IMR-90 (cell line): ENCODE measurements around the gene ANO10. TPM values are rescaled to one million over a fixed set of nuclear protein-coding genes. Genes with fewer than 3 reads are reported as not detected.

Source experiments
- ATAC-seq: fragments of 200-7000 bp; cut with Tn5 transposase; 2 replicates; pipeline ENCODE4 v1.9.1; 2020; ENCODE audit warnings: low read depth, mild to moderate bottlenecking, moderate library complexity
- BruUV-seq: library from RNA; stranded (reverse); fragments of 400-500 nt; replicated peaks from 2 replicates; lab custom pipeline; 2021; lab: Mats Ljungman, UMichigan
- CTCF ChIA-PET: fragments of 300-600 bp; formaldehyde crosslinking; extraction: SDS; loops from one replicate; lab custom pipeline; 2021; ENCODE audit warnings: antibody characterized with exemption; lab: Yijun Ruan, JAX
- POLR2A ChIA-PET: fragments of 300-600 bp; sonication (Branson Sonifier 250); formaldehyde crosslinking; loops from one replicate; lab custom pipeline; 2022; ENCODE audit warnings: antibody characterized with exemption; ENCODE audit not compliant: unreplicated experiment; lab: Charles Lee
- DNase-seq: peaks from one replicate; pipeline ENCODE4 v3.0.0; 2013
- H2AFZ ChIP-seq: replicated peaks from 2 replicates; pipeline ENCODE3; 2013; ENCODE audit warnings: low read length, mild to moderate bottlenecking; ENCODE audit not compliant: poor library complexity
- H2AK5ac ChIP-seq: 2 replicates; pipeline ENCODE4 v1.6.1; 2013; ENCODE audit warnings: low read depth, low read length, inconsistent platforms
- H2AK9ac ChIP-seq: replicated peaks from 2 replicates; pipeline ENCODE3; 2013; ENCODE audit warnings: mild to moderate bottlenecking, low read depth, low read length, moderate library complexity; ENCODE audit not compliant: poor library complexity
- H2BK120ac ChIP-seq: 2 replicates; pipeline ENCODE4 v1.6.1; 2013; ENCODE audit warnings: low read depth, low read length, inconsistent platforms
- H2BK15ac ChIP-seq: 3 replicates; pipeline ENCODE4 v1.6.1; 2013; ENCODE audit warnings: low read depth, low read length, inconsistent platforms
- H2BK20ac ChIP-seq: 2 replicates; pipeline ENCODE4 v1.6.1; 2013; ENCODE audit warnings: low read depth, mild to moderate bottlenecking, inconsistent platforms, low read length, moderate library complexity
- H2BK5ac ChIP-seq: 2 replicates; pipeline ENCODE4 v1.6.1; 2013; ENCODE audit warnings: mild to moderate bottlenecking, low read depth, low read length, inconsistent platforms; ENCODE audit not compliant: poor library complexity, severe bottlenecking
- H3K14ac ChIP-seq: replicated peaks from 2 replicates; pipeline ENCODE4 v1.6.1; 2013; ENCODE audit warnings: low read depth, low read length, inconsistent platforms
- H3K18ac ChIP-seq: 2 replicates; pipeline ENCODE4 v1.6.1; 2013; ENCODE audit warnings: low read depth, low read length, control low read depth
- H3K23ac ChIP-seq: 2 replicates; pipeline ENCODE4 v1.6.1; 2013; ENCODE audit warnings: low read depth, low read length, inconsistent platforms
- H3K27ac ChIP-seq: 2 replicates; pipeline ENCODE4 v1.5.1; 2013; ENCODE audit warnings: mild to moderate bottlenecking, control low read depth, low read length; ENCODE audit not compliant: insufficient read depth
- H3K27me3 ChIP-seq: 2 replicates; pipeline ENCODE4 v1.6.1; 2013; ENCODE audit warnings: low read length; ENCODE audit not compliant: control insufficient read depth, insufficient read depth
- H3K36me3 ChIP-seq: 2 replicates; pipeline ENCODE4 v1.6.1; 2013; ENCODE audit warnings: low read length, mixed read lengths; ENCODE audit not compliant: control insufficient read depth, insufficient read depth
- H3K4ac ChIP-seq: 2 replicates; pipeline ENCODE4 v1.6.1; 2013; ENCODE audit warnings: low read depth, low read length, inconsistent platforms
- H3K4me1 ChIP-seq: 2 replicates; pipeline ENCODE4 v1.6.1; 2013; ENCODE audit warnings: low read length, mixed read lengths; ENCODE audit not compliant: control insufficient read depth, insufficient read depth
- H3K4me2 ChIP-seq: 2 replicates; pipeline ENCODE4 v1.6.1; 2013; ENCODE audit warnings: low read depth, mild to moderate bottlenecking, control low read depth, low read length, moderate library complexity
- H3K4me3 ChIP-seq: 2 replicates; pipeline ENCODE4 v1.5.1; 2013; ENCODE audit warnings: low read depth, mild to moderate bottlenecking, control low read depth, low read length, moderate library complexity; ENCODE audit not compliant: insufficient read depth
- H3K56ac ChIP-seq: 2 replicates; pipeline ENCODE4 v1.6.1; 2013; ENCODE audit warnings: low read length, inconsistent platforms; ENCODE audit not compliant: insufficient read depth; ENCODE audit errors: extremely low read depth
- H3K79me1 ChIP-seq, 2 experiments: 2 replicates each; pipeline ENCODE4 v1.6.1; 2013; ENCODE audit warnings: low read length in 2 of 2, inconsistent platforms in 1 of 2, low read depth in 1 of 2
- H3K9ac ChIP-seq: 2 replicates; pipeline ENCODE4 v1.6.1; 2013; ENCODE audit warnings: low read depth, low read length, control low read depth
- H3K9me1 ChIP-seq: 2 replicates; pipeline ENCODE4 v1.6.1; 2013; ENCODE audit warnings: low read length, inconsistent platforms; ENCODE audit not compliant: insufficient read depth
- H3K9me3 ChIP-seq: 2 replicates; pipeline ENCODE4 v1.6.1; 2013; ENCODE audit warnings: low read length; ENCODE audit not compliant: control insufficient read depth, insufficient read depth
- H4K20me1 ChIP-seq: 2 replicates; pipeline ENCODE4 v1.6.1; 2013; ENCODE audit warnings: low read length, inconsistent platforms; ENCODE audit not compliant: insufficient read depth
- H4K5ac ChIP-seq: 2 replicates; pipeline ENCODE4 v1.6.1; 2013; ENCODE audit warnings: mild to moderate bottlenecking, low read depth, low read length, control low read depth
- H4K8ac ChIP-seq, 2 experiments: 2 replicates each; pipeline ENCODE4 v1.6.1; 2013; ENCODE audit warnings: low read depth in 2 of 2, low read length in 2 of 2, control low read depth in 1 of 2, inconsistent platforms in 1 of 2
- H4K91ac ChIP-seq: 2 replicates; pipeline ENCODE4 v1.6.1; 2013; ENCODE audit warnings: low read depth, low read length, inconsistent platforms; ENCODE audit not compliant: insufficient read depth
- BHLHE40 ChIP-seq: fragments of 150-350 bp; IDR thresholded peaks from 2 replicates; pipeline ENCODE4 v1.6.1; 2016; ENCODE audit warnings: mild to moderate bottlenecking, low read depth, low read length
- CEBPB ChIP-seq: IDR thresholded peaks from 2 replicates; pipeline ENCODE4 v1.6.1; 2012; ENCODE audit warnings: low read depth, low read length, improper control_type of control experiment
- CHD1 ChIP-seq: IDR thresholded peaks from 2 replicates; pipeline ENCODE4 v1.6.1; 2012; ENCODE audit warnings: low read depth, low read length, improper control_type of control experiment
- CTCF ChIP-seq: conservative IDR thresholded peaks from 2 replicates; pipeline ENCODE4 v1.5.1; 2012; ENCODE audit warnings: mild to moderate bottlenecking, low read depth, low read length, improper control_type of control experiment
- ELK1 ChIP-seq: fragments of 150-350 bp; IDR thresholded peaks from 2 replicates; pipeline ENCODE4 v1.6.1; 2016; ENCODE audit warnings: low read depth, mild to moderate bottlenecking, low read length, moderate library complexity, borderline replicate concordance
- FOS ChIP-seq: fragments of 150-350 bp; IDR thresholded peaks from 2 replicates; pipeline ENCODE4 v1.6.1; 2016; ENCODE audit warnings: low read depth, low read length
- MAFK ChIP-seq: IDR thresholded peaks from 2 replicates; pipeline ENCODE4 v1.6.1; 2012; ENCODE audit warnings: low read depth, low read length, improper control_type of control experiment
- MAZ ChIP-seq: IDR thresholded peaks from 2 replicates; pipeline ENCODE4 v1.6.1; 2012; ENCODE audit warnings: low read depth, mild to moderate bottlenecking, low read length, improper control_type of control experiment, moderate library complexity, borderline replicate concordance
- MXI1 ChIP-seq: IDR thresholded peaks from 2 replicates; pipeline ENCODE4 v1.6.1; 2012; ENCODE audit warnings: low read depth, mild to moderate bottlenecking, low read length, moderate library complexity, borderline replicate concordance
- NFE2L2 ChIP-seq: fragments of 150-350 bp; IDR thresholded peaks from 2 replicates; pipeline ENCODE4 v1.6.1; 2016; ENCODE audit warnings: low read depth, mild to moderate bottlenecking, low read length
- POLR2A ChIP-seq: IDR thresholded peaks from 2 replicates; pipeline ENCODE4 v1.6.1; 2012; ENCODE audit warnings: mild to moderate bottlenecking, low read depth, low read length
- RAD21 ChIP-seq: IDR thresholded peaks from 2 replicates; pipeline ENCODE4 v1.6.1; 2012; ENCODE audit warnings: low read length, improper control_type of control experiment
- RCOR1 ChIP-seq: IDR thresholded peaks from 2 replicates; pipeline ENCODE4 v1.6.1; 2012; ENCODE audit warnings: mild to moderate bottlenecking, low read length, improper control_type of control experiment; ENCODE audit not compliant: insufficient replicate concordance
- RFX5 ChIP-seq: IDR thresholded peaks from 2 replicates; pipeline ENCODE4 v1.8.0; 2012; ENCODE audit warnings: low read depth, mild to moderate bottlenecking, low read length, moderate library complexity
- SMC3 ChIP-seq: fragments of 150-350 bp; IDR thresholded peaks from 2 replicates; pipeline ENCODE4 v1.6.1; 2016; ENCODE audit warnings: low read depth, mild to moderate bottlenecking, antibody characterized with exemption, low read length, moderate library complexity
- USF2 ChIP-seq: fragments of 150-350 bp; IDR thresholded peaks from 2 replicates; pipeline ENCODE4 v1.6.1; 2017; ENCODE audit warnings: mild to moderate bottlenecking, antibody characterized with exemption, low read length, low read depth
- WGBS, 2 experiments: methylation state at CpG; one replicate each; pipeline versions ENCODE4 v1.1.5 to v1.1.7; 2013; ENCODE audit warnings: missing lambda C conversion rate in 2 of 2; ENCODE audit not compliant: insufficient read length in 1 of 2; ENCODE audit errors: extremely low coverage in 2 of 2; 5-methylcytosine and 5-hydroxymethylcytosine counted together
- dilution Hi-C: fragments of 300-500 bp; cut with HindIII; formaldehyde crosslinking; loops from one replicate; pipeline ENCODE4 v1.14.3; 2018; ENCODE audit warnings: low sequenced_read_pairs; ENCODE audit not compliant: unreplicated experiment
- in situ Hi-C: fragments of 300-500 bp; cut with MboI; formaldehyde crosslinking; loops from 3 replicates; pipeline ENCODE4 v1.14.3; 2019; ENCODE audit warnings: low sequenced_read_pairs, inconsistent platforms, mixed read lengths
- intact Hi-C: fragments of 100-400 bp; cut with micrococcal nuclease; formaldehyde crosslinking; loops from 2 replicates; pipeline ENCODE4 v1.10.0; 2022
- polyA plus RNA-seq, 3 experiments: library from polyadenylated mRNA; depleted of rRNA; stranded (reverse); fragments of >200 nt; gene quantifications; 2 replicates each; pipeline ENCODE4 v1.2.3, GENCODE V29; 2012; ENCODE audit warnings: low replicate concordance in 1 of 3
- total RNA-seq: library from RNA; depleted of rRNA; stranded (reverse); fragments of >200 nt; gene quantifications from 2 replicates; pipeline ENCODE4 v1.2.3, GENCODE V29; 2012

The ANO10 gene
- total and polyA plus RNA-seq, 2 of the 4 experiments (the other 2 are of a cell fraction), result 28.5 to 41.6 TPM

GRCh38 chr3:43445820-43446219, 176.0 kb downstream of the ANO10 start:
- Histone ChIP-seq H3K56ac (no peak overlapping the region), H4K20me1 (no peaks in the 10 kb centered on the region), H3K18ac (no peak overlapping the region), H3K79me1 (no peaks in the 10 kb centered on the region; a peak in 3 of 4 replicates), H3K4me3 (no peak overlapping the region), H2BK5ac (no peak overlapping the region), H3K23ac (no peak overlapping the region), H4K91ac (no peak overlapping the region), H3K9me3 (no peaks in the 10 kb centered on the region), H2AK5ac (no peak overlapping the region), H4K8ac (no peak overlapping the region), H3K27ac (no peak overlapping the region), H3K4me2 (no peak overlapping the region), H2BK20ac (no peak overlapping the region), H2BK15ac (no peak overlapping the region), H3K36me3 (0 out of 2 replicates have a peak, but pooled peaks cover 1% of the 10 kb centered on the region), H4K5ac (no peak overlapping the region), H3K9me1 (no peaks in the 10 kb centered on the region), H2BK120ac (no peak overlapping the region), H3K4ac (no peak overlapping the region), H3K14ac (no peak overlapping the region), H3K27me3 (no peaks in the 10 kb centered on the region), H3K4me1 (peaks cover 2% of the 10 kb centered on the region; the same call in 1 of the 2 replicates), H2AK9ac (no peak overlapping the region), H3K9ac (no peak overlapping the region), H2AFZ (no peak overlapping the region)
- BruUV-seq, result no TSS peak
- POLR2A ChIA-PET, result no interaction called here
- no CpG with 5 or more reads among the region's 4 CpGs for WGBS, 2 experiments
- DNase-seq, result no peak
- ATAC-seq, result no peak
- in situ Hi-C loops, result no loop called here
- TF ChIP-seq FOS (no peak), RAD21 (no peak), MXI1 (no peak), CTCF (no peak), RFX5 (no peak), USF2 (no peak), POLR2A (no peak), BHLHE40 (no peak), MAFK (no peak), CEBPB (no peak), SMC3 (no peak), CHD1 (no peak), RCOR1 (no peak), ELK1 (no peak), MAZ (no peak), NFE2L2 (no peak)
- CTCF ChIA-PET, result interaction anchor here (0.6 kb wide), 1 partner anchor 18 kb away, joined by 3 read pairs; no protein-coding TSS in a partner anchor
- dilution Hi-C loops, result no loop called here
- intact Hi-C loops, result no loop called here
